ENCODE data around the gene MBD6. TPM values are rescaled to one million over a fixed set of nuclear protein-coding genes. Genes with fewer than 3 reads are reported as not detected.

The MBD6 gene
- total and polyA plus RNA-seq, 11 donors: 11.4 to 43.3 (median 28.7) TPM

GRCh38 chr12:57531836-57532235 lies 9.2 kb downstream of the MBD6 start:
- no peak for ATAC-seq
- intact Hi-C loops (cut with DNase I): no loop called here

GRCh38 chr12:57533108-57533507 lies 10.5 kb downstream of the MBD6 start:
- no peak for TF ChIP-seq CTCF (IDR thresholded peaks at IDR 0.05)
- TF ChIP-seq POLR2A (IDR thresholded peaks at IDR 0.05): no peak
- Histone ChIP-seq H3K9me3 (no peaks in the 10 kb centered on the region), H3K4me1 (no peaks in the 10 kb centered on the region), H3K36me3 (peaks cover 9 to 97% (median 83%) of the 10 kb centered on the region in 9 donors), H3K4me3 (no peak overlapping the region), H3K27ac (no peak overlapping the region), H3K27me3 (no peaks in the 10 kb centered on the region)
- intact Hi-C loops (cut with DNase I): no loop called here
- ATAC-seq (no peak), DNase-seq (no peak)
- WGBS, 4 donors: 86 to 92% (median 90%) methylated on average over 8 of the region's 8 CpGs

More at GRCh38 chr12:57531836-57532235, 9.2 kb downstream of the MBD6 start:
- Histone ChIP-seq H3K4me1 (no peaks in the 10 kb centered on the region), H3K4me3 (no peak overlapping the region), H3K36me3 (peaks cover 9 to 99% (median 88%) of the 10 kb centered on the region in 9 donors), H3K9me3 (no peaks in the 10 kb centered on the region), H3K27ac (no peak overlapping the region), H3K27me3 (no peaks in the 10 kb centered on the region)
- 67 to 100% (median 85%) methylated on average over 1 of the region's 1 CpG for WGBS, 4 donors
- no peak for DNase-seq
- TF ChIP-seq POLR2A (IDR thresholded peaks at IDR 0.05) (no peak), CTCF (IDR thresholded peaks at IDR 0.05) (no peak)

GRCh38 chr12:57534250-57534649 lies 11.6 kb downstream of the MBD6 start:
- TF ChIP-seq POLR2A (IDR thresholded peaks at IDR 0.05): no peak
- TF ChIP-seq CTCF (IDR thresholded peaks at IDR 0.05): no peak
- H3K9me3 ChIP-seq: no peaks in the 10 kb centered on the region
- DNase-seq (no peak), ATAC-seq (no peak)
- H3K27ac ChIP-seq: no peak overlapping the region
- no peaks in the 10 kb centered on the region for H3K27me3 ChIP-seq
- intact Hi-C loops (cut with DNase I): no loop called here
- H3K4me3 ChIP-seq: no peak overlapping the region
- WGBS, 4 donors: 94 to 96% (median 95%) methylated on average over 5 of the region's 5 CpGs
- H3K36me3 ChIP-seq: peaks cover 9 to 97% (median 83%) of the 10 kb centered on the region in 9 donors
- no peaks in the 10 kb centered on the region for H3K4me1 ChIP-seq

GRCh38 chr12:57534991-57535543 lies 12.4 kb downstream of the MBD6 start:
- intact Hi-C loops (cut with DNase I): no loop called here
- H3K27ac ChIP-seq: no peak overlapping the region
- 83 to 97% (median 86%) methylated on average over 3 of the region's 3 CpGs for WGBS, 4 donors
- no peak for ATAC-seq
- no peak for DNase-seq
- no peak overlapping the region for H3K4me3 ChIP-seq
- no peaks in the 10 kb centered on the region for H3K27me3 ChIP-seq
- TF ChIP-seq POLR2A (IDR thresholded peaks at IDR 0.05) (no peak), CTCF (IDR thresholded peaks at IDR 0.05) (no peak)
- peaks cover 9 to 97% (median 81%) of the 10 kb centered on the region in 9 donors for H3K36me3 ChIP-seq
- no peaks in the 10 kb centered on the region for H3K9me3 ChIP-seq
- no peaks in the 10 kb centered on the region for H3K4me1 ChIP-seq

Data from heart left ventricle (tissue), 16 donors.